ENCODE results near the gene COPB2.

Gene COPB2

GRCh38 chr3:139308560-139308959 lies 80.9 kb downstream of the COPB2 start:
- H3K9me3 ChIP-seq (ENCODE audit: insufficient read depth, low read length), result no peaks in the 10 kb centered on the region
- no peak for DNase-seq (ENCODE audit: low read depth, low spot score)
- H3K4me1 ChIP-seq (ENCODE audit: insufficient read depth, insufficient read length), result peaks cover 11% of the 10 kb centered on the region
- H3K27me3 ChIP-seq (ENCODE audit: insufficient read depth, insufficient read length), result no peaks in the 10 kb centered on the region
- H3K9ac ChIP-seq (ENCODE audit: insufficient read length, low read depth), result no peak overlapping the region
- H3K36me3 ChIP-seq (ENCODE audit: insufficient read depth, insufficient read length, low read length), result no peaks in the 10 kb centered on the region
- H3K4me3 ChIP-seq (ENCODE audit: insufficient read length, low read depth), result no peak overlapping the region
- TF ChIP-seq SUZ12 (IDR thresholded peaks at IDR 0.05; ENCODE audit: extremely low read depth, insufficient read depth, insufficient read length) (no peak), YY1 (IDR thresholded peaks at IDR 0.05; ENCODE audit: insufficient read depth, insufficient read length) (no peak), ZNF274 (IDR thresholded peaks at IDR 0.05; ENCODE audit: low read depth, low read length) (no peak)

- Histone ChIP-seq H3K9me3 (ENCODE audit: insufficient read depth, low read length) (no peaks in the 10 kb centered on the region), H3K27me3 (ENCODE audit: insufficient read depth, insufficient read length) (no peaks in the 10 kb centered on the region), H3K9ac (ENCODE audit: insufficient read length, low read depth) (no peak overlapping the region), H3K4me3 (ENCODE audit: insufficient read length, low read depth) (no peak overlapping the region), H3K4me1 (ENCODE audit: insufficient read depth, insufficient read length) (peaks cover 7% of the 10 kb centered on the region), H3K36me3 (ENCODE audit: insufficient read depth, insufficient read length, low read length) (no peaks in the 10 kb centered on the region)
- no peak for DNase-seq (ENCODE audit: low read depth, low spot score)
- TF ChIP-seq SUZ12 (IDR thresholded peaks at IDR 0.05; ENCODE audit: extremely low read depth, insufficient read depth, insufficient read length), result no peak
- TF ChIP-seq ZNF274 (IDR thresholded peaks at IDR 0.05; ENCODE audit: low read depth, low read length), result no peak
- no peak for TF ChIP-seq YY1 (IDR thresholded peaks at IDR 0.05; ENCODE audit: insufficient read depth, insufficient read length)
These were observed 81.6 kb downstream of the COPB2 start for GRCh38 chr3:139307601-139308555.

Data from NT2/D1 (cell line).